GM18502 (cell line): ENCODE results near the gene SMIM13.

Experiments
- ATAC-seq: cut with Tn5 transposase; IDR thresholded peaks from one replicate; pipeline ENCODE4 v1.9.1; 2021; ENCODE audit warnings: mild to moderate bottlenecking; ENCODE audit not compliant: unreplicated experiment, poor library complexity

Gene SMIM13

DNA sequence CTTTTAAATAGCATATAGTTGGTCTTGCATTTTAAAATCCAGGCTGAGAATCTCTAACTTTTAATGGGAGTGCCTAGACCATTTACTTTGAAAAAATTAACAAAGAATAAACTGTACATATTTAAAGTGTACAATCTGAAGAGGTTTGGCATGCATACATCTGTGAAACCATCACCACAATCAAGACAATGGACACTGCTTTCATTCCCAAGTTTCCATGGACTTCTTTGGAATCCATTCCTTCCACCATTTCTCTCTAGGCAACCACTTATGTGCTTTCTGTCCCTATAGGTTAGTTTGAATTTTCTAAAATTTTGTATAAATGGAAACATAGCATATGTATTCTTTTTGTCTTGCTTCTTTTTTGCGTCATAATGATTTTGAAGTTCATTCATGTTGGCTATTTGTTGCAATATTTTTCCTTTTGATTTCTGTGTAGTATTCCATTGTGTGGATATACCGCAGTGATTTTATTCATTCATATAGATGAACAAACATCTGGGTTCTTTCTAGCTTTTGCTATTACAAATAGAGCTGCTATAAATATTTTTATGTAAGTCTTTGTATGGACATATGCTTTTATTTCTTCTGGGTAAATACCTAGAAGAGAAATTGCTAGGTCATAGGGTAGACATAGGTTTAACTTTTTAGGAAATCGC lies 88.0 kb downstream of the SMIM13 start:
- ATAC-seq = no peak

DNA sequence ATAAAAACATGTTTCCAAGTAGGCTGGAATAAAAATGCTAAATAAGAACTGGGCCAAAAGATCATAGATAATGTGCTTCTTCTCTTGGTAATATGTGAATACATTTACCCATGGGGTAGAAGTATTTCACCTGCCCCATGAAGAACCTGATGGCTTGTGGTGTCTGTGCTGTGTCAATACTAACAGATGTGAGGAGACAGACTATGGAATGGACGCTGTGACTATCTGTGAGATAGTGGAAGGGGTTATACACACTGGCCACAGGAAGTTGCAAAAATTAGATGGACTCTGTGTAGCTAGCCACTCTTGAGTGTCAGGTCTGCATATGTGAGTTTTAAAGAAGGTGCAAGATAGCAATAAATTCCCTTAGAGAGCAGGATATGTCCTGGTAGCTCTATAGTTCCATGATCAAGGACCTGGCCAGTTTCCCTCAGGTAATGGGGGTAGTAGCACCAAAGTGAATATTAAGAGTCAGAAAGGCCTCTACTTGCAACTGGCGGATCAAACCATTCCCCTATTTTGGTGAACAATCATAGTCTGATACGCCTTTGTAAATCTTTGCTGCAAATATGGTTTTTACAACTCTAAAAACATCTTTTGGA lies 90.2 kb downstream of the SMIM13 start:
- ATAC-seq = no peak

DNA sequence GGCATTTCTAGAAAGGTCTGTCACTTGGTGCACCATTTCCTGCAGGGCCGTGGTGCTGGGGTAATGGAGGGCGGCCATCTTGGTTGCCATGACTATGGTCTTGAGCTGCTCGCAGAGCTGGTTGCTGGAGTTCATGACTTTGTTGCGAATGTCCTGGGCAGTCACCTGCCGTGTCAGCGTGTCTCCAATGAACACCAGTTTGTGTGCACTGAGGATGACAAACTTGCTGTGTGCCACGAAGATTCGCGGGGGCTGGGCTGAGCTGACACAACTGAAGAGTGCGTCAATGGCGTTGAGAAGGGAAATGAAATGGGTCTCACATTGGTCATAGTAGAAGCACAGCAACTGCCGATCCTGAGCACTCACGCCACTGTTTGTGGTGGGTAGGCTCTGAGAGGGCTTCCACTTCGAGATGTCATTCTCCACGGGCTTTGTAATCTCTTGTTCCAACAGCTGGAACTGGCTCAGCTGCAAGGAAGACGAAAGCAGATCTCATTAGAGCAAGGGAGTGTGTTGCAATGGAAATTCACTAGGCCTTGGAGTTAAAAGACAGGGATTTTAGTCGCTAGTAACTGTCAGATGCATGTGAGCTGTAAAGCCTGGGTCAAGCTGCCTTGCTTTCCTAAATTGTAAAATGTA lies 91.7 kb downstream of the SMIM13 start:
- no peak for ATAC-seq

DNA sequence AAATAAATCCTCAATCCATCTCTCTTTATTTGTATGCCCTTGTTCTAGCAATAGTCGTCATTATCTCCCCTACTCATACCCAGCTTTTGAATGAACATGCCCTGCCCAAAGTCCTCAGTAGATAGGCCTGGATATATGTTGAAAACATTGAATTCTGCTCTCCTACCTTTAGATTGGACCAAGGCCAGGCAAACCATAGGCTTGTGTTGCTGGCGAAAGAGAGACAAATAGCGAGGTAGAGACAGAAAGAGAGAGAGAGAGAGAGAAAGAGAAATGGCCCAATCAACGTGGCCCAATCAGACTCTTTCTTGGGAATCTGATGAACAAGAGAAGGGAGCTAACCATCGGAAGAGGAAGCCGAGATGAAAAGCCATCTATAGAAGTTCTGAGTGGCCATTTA lies 93.7 kb downstream of the SMIM13 start:
- ATAC-seq = no peak
